HCEC 1CT (cell line): ENCODE data around the gene ZBTB16.

Experiments
- DNase-seq: peaks from one replicate; pipeline ENCODE4 v3.0.0-alpha.2; 2017

The ZBTB16 gene

DNA sequence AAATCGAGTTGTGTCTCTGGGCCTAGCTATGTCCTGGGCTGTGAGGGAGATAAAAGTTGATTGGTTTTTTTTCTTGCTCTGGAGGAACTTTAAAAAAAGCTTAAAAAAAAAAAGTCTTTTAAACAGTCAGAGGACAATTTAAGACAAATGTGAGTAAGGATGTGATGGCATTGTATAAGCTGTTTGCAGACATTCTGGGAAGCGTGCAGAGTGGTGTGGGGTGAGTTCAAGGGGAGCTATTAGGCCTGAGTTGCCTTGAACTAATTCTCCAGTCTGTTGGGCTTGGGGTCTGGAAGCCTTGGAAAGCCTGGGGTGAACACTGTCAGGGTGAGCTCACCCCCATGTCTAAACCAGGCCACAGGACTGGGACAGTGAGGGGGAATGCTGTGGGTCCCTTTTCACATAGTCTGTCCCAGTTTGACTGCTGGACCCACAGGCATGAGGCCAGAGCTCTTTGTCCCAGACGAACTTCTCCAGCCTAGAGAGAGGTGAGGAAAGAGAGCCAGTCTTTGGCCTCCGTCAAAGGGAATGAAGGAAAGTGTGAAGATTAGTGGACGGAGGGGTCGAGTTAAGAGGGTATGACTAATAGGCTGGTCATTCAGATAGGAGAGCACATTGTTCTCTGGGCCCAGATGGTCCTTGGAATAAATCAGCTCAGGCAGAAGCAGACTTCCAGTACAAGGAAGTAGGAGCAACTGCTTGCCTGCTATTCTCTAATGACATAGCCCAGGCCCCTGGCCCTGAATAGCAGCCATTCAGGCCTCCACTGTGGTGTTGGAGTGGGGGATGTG, 160.2 kb downstream of the ZBTB16 start:
- peak; percentile 95 for DNase-seq

DNA sequence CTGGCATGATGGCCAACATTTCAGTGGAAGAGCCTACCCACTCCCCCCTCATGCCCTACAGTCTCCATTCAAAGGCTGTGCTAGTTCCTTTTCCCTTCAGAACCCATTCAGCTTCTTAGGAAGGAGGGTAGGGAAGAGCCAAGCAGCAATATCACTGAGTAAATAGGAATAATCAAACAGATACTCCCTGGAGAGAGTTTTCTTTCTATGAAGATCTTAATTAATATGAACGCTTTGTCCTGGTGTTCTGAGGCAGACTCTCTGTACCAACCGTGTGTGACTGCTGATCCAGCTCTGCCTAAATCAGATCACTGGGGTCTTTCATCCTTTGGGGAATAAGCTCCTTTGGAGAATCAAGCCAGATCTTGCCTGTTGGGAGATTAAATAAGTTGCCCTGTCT, 161.5 kb downstream of the ZBTB16 start:
- no peak for DNase-seq

DNA sequence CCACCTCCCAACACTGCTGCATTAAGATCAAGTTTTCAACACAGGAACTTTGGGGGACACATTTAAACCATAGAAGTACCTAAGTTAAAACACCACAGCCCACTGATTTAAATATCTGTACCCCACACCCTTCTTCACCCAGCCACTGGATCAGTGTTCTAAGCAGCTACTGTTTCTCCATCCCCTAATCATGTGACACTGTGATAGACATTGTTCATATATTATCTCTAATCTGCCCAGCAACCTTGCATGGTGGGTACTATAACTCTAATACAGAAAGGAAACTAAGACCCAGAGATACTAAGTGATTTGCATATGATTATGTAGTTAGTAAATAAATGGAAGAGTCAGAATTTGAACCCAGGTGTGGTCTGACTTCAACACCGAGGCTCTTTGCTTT, 166.2 kb downstream of the ZBTB16 start:
- DNase-seq, result no peak

DNA sequence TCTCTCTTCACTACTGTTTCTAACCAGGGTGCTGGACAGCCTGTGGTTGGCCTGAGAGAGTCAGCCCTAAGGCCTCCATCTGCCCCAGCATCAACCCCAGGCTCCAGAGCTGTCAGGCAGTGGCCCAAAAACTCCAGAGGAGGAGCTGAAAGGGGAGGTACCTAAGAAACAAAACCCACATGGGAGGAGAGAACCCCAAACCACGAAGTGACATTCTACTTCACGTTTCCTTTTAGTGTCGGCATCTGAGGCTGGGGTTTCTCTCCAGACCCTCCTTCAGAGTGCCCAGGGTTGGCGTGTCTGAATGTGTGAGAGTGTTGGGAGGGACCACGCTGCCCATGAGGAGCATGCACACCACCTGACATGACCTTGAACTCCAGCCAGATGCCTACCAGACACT, 166.8 kb downstream of the ZBTB16 start:
- no peak for DNase-seq

DNA sequence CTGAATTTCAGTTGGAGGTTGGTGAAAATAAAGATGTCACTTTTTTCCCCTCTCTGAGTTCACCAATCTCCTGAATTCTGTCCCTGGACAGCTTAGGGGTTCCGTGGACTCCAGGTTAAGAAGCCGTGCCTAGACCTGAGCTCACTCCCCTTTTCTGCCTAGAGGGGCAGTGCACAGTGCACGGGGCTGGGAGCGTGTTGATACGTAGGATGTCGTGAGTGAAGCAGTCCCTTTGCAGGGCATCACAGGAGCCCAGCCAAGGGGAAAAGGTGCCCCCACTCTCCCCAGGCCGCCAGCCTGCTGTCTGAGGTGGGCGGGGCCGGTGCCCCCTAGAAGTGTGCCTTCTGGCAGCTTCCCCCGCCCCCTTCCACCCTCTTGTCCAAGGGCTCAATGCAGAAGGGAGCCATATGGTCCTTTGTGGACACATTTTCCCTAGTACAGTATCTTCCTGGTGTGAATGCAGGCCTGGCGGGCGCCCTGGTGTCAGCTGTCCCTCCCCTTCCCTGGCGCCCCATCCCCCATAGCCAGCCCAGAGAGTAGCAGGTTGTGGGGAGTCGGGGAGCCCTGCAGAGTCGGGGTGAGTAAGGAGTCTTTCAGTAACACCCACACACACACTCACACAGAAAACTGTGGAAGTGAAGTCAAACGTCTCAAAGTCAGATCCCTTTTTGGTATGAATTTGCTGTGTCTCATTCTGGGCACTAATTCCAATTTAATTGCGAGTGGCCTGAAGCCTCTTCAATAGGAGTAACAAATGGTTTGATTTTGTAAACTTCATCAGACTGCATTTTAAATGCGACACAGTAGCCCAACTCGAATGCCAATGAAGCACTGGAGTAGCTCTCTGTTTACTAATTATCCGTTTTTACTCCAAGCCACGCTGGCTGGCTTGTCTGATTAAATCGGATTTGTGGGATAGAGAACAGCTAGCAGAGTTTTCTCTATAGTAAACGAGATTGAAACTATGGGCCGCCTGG, 169.2 kb downstream of the ZBTB16 start:
- peak; percentile 20 for DNase-seq

DNA sequence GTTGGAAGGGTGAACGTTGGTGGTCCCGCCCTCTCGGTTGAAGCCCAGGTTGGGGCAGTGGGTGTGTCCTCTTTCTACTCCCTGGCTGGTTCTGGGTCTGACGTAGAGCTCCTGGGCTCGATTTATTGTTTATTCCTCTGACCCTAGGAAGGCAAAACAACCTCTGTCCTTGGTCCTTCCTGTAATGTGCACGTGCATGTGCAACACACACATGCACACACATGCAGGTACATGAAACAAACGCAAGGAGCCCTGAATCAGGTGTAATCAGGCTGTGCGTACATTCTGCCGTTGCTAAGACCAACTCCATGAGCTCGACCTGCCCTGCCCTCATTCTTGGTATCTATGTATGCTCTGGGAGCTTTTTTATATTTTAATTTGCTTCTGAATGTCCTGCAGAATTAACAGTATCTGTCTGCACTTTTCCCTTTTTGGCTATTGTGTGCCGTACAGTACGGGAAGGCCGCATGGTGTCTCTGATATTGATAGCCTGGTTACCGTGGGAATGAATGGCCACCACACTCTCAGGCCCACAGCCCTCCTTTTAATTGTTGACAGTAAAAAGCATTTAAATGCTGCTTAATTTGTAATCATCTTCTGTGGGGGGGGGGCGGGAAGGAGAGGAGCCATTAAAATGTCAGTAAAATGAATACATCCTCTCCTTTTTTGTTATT, 170.7 kb downstream of the ZBTB16 start:
- DNase-seq, result no peak

DNA sequence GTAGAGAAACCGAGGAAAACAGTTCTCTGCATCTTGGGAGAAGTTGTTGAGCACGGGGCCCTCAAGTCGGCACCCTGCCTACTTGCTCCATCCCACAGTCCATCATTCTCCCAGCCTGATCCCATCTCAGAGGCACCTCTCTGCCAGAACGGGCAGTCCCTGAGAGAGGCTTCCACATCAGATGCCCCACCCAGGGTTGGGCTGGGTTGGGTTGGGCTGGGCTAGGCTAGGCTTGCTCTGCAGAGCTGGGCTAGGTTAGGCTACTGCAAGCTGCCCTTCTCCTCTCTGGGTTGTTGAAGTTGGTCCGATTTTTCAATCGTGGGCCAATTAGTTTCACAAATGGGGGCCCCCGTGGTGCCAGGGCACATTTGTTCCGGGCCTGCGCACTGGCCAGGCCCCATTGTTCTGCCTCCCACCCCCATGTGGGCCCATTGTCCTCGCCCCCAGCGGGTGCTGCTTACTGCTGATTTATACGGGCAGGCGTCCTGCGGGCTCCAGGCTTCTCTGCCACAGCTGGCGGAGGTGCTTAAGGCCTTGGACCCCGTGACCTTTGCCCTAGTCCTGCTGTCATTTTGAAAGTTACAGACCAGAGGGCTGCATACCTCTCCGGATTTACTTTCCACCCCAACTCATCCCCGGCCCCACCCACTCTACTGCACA, 173.0 kb downstream of the ZBTB16 start:
- no peak for DNase-seq

DNA sequence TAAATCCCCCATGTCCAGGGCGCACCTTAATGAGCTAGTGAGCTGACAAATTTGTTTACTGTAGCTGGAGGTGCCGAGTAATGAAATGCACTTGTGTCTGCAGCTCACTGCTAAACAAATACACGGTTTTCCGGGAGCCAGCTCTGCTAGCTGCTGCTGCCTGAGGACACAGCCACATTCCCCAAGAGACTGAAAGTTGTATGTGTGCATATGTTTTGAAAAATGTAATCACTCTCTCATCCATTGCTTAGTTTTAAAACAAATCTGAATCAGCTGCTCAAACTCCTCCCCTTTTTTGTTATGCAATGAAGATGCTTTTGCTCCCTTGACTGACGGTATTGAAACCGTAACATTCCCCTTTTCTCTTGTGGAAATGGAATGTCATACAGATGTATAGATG, 174.2 kb downstream of the ZBTB16 start:
- DNase-seq, result peak; percentile 43

DNA sequence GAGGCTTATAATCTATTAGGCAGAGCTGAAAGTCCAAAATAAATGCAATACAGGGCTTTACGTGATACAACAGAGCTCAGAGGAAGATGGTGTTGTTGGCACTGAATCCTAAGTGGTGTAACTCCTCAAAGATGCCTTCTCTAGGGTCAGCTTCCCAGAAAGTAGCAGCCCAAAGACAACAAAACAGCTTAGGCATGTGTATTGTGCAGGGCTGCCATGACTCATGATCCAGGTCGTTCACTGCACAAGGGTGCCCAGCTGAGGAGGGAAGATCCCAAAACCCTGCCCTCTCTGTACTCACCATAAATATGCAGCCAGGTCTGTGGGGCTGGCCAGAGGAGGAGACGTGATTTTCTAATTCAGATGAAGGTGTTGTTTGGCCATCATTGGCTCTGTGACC, 177.3 kb downstream of the ZBTB16 start:
- DNase-seq, result peak; percentile 71

DNA sequence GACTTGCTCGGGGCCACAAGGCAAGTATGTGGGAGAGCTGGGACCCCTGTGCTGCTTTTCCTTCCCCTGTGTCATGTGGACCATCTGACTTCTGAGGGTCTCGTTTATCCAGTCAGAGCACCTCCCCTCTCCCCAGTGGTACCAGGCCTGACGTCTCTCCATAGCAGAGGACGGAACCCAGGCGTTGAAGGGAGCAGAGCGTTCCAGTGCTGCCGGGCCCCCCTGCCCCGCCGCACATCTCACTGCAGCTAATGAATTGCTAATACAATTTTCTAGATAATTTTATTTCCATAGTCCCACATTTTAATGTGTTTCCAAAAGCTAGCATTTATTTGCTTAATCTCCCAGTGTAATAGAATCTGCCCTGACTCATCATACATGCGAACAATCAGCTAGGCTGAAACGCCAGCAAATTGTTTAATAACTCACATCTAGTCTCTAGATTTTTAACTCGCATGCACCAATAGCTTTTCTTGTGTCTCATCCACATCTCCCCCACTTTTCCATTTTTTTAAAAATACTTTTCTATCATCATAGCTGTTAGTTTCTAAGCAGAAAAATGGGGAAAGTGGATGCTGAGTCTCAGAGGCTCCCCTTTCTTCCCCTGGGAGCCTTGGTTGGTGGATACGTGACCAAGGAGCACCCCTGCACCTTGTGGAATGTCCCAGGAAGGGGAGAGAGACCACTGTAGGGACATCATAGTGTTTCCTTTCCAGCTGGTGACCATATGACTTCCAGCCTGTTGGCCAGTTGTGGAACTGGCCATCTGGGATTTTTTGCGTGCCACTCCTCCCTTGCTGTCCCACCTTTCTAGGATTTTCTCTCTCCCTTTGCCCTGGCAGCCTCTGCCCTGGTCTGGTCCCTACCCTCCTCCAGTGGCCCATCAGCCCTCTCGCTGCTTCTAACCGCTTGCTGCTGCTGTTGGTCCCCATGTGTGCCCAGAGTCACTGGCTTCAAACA, 178.1 kb downstream of the ZBTB16 start:
- peak; percentile 69 for DNase-seq

DNA sequence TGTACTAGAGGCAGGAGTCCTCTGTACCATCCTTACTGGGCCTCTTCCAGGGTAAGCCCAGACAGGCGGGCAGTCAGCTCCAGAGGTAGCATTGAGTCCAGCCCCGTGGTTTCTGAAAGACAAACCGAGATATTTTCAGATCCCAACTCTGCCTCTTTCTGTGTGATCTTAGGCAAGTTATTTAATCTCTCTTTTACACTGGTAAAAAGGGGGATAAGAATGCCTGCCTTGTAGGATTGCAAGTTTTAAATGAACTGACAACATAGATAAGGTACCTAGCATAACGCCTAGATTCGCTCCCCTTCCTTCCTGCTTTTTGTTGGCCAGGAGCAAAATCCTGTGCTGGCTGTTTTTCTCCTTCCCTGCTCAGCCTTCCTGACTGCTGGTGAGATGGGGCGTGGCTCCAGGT, 180.2 kb downstream of the ZBTB16 start:
- no peak for DNase-seq

DNA sequence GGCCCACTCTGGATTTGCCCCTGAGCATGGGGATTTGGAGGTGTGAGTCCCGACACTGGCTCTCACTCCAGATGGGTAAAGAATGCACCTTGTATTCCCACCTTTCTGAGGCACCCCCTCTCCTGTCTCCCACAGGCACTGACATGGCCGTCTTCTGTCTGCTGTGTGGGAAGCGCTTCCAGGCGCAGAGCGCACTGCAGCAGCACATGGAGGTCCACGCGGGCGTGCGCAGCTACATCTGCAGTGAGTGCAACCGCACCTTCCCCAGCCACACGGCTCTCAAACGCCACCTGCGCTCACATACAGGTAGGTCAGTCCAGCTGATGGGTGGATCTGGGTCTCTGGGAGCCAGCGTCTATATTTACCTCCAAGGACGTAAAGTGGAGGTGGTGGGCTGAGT, 182.5 kb downstream of the ZBTB16 start:
- no peak for DNase-seq

DNA sequence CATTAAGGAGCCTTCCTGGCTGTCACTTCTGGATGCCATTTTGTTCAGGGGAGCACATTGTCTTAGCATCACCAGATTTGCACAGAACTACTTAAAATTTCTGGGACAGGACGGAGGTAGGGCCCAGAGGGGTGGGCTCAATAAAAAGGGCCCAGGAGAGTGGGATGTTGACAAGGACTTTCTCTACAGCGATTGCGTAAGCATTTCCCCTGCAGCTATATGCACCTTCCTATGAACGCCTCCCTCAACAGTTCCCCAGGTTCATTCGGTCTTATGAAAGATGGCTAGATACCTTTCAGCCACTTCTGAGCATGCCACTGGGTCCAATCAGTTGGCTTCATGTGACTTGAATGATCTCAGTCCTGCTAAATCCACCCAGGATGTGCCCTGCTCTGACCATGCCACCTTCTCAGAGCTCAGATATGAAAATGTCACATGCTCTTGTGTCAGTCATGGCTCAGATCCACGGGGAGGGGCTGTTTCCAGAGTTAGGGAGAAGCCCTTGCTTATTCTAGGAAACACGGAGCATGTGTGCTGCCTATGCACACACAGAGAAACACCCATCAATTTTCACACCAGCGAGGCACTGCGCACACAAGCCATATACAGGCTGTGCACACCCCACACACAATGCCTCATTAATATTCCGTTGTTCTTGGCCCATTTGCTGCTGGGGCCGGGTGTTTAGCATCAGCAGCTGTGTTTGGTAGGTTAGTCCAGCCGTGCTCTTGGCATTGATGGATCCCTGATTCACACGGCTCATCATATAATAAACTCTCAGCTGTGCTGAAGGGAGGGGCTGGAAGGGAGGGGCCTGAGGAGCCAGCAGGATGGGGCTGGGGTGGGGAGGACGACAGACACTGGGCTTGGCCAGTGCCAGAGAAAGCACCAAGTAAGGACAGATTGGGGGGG, 184.2 kb downstream of the ZBTB16 start:
- no peak for DNase-seq

DNA sequence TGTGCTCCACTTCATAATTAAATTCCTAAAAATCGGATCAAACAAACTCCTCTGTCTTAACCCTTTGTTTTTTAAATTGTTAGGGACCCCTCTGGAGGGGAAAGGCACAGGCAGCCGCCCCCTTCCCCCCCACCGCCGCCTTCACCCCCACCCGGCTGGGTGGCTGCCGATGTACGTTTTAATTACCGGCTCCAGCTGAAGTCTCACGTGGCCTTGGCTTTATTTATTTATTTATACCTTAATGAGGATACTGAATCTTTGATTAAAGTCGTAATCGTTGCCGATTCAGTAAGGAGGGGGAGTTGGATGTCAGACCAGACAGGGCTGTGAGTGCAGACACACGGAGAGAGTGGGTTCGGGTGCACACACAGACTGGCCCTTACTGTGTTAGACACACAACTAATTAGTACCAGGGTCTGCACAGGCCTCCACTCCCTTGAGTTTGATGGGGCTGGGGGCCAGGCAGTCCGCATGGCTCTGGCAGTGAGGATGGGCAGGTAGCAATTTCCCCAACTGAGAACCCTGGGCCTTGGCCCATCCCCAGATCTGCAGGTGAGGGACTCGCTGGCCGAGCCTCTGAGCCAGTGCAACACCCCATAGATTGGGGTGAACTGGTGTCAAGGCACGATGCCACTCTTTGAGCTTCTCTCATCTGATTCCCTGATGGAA, 185.3 kb downstream of the ZBTB16 start:
- no peak for DNase-seq

DNA sequence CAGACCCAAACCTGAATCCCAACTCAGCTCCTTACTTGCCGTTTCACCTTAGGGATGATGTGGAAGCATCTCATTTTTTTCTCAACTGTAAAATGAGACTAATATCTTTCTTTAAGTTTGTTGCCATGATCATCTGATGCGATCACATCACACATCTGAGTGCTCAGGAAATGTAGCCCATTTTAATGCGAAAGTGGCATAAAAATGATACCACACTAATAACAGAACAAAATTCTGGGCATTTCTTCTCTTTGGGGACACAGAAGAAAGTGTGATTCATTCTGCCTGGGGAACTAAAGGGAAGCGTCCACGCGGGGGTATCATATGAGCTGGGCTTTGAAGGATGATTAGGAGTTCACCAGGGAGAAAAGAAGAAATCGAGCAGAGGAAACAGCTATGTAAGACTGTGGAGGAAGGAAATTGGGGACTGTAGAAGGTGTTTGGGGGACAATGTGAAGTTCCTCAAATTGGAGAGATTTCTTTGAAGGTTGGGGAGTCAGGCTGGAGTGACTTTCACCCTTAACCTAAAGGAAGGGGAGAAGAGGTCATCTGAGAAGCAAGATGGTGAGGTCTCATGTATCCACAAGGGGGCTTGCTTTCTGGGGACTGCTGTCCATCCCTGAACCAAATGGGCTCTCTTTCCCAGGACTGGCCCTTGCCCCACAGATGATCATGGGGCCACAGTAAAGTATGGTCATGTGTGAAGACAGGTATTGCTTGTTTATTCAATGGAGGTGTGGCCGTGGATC, 187.0 kb downstream of the ZBTB16 start:
- DNase-seq, result no peak

DNA sequence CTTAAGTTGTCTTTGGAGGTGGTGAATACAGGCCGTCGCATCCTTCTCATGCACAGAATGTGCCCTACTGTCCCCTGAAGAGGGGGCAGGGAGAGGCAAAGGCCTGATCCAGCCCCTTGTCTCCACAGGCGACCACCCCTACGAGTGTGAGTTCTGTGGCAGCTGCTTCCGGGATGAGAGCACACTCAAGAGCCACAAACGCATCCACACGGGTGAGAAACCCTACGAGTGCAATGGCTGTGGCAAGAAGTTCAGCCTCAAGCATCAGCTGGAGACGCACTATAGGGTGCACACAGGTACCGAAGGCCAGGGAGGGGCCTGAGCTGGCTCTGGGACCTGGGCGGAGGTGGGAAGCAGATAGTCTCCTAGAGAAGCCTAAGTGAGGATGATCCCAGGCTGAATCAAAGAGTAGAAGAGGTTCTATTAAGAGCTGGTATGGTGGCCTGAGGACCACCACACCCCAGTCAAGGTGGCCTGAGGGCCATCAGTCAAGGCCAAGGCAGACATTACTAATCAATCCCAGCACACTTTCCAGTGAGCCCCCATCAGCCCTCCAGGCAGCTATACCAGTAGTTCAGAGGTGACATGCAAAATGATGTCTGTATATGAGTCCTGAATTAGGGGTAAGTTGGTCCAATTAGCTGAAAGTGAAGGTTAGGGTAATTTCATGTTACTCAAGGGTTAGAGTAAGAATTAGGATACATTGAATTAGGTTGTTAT, 187.7 kb downstream of the ZBTB16 start:
- DNase-seq, result no peak

DNA sequence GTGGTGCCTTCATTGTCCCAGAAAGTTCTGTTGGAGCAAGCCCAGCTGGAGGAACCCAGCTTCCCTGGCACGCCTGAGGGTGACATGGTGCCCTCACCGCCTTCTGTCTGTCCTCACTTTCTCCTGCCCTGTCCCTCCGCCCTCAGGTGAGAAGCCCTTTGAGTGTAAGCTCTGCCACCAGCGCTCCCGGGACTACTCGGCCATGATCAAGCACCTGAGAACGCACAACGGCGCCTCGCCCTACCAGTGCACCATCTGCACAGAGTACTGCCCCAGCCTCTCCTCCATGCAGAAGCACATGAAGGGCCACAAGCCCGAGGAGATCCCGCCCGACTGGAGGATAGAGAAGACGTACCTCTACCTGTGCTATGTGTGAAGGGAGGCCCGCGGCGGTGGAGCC, 190.7 kb downstream of the ZBTB16 start:
- no peak for DNase-seq
